Medulla oblongata (tissue), 1 donor: ENCODE data around the gene ELMO1.

Experiments used
- DNase-seq: peaks from one replicate; pipeline ENCODE4 v3.0.0-alpha.2; 2015; ENCODE audit errors: extremely low spot score

Gene ELMO1

GRCh38 chr7:37128327-37129034 lies 320.2 kb downstream of the ELMO1 start:
- no peak for DNase-seq

- no peak for DNase-seq
Observed at GRCh38 chr7:37119296-37119860, 329.3 kb downstream of the ELMO1 start.

- DNase-seq: peak; percentile 48
Observed at GRCh38 chr7:37118004-37118403, 330.7 kb downstream of the ELMO1 start.

- no peak for DNase-seq
Observed at GRCh38 chr7:37117292-37117691, 331.4 kb downstream of the ELMO1 start.

GRCh38 chr7:37116093-37116701 lies 332.5 kb downstream of the ELMO1 start:
- DNase-seq: no peak

- DNase-seq: no peak
Observed at GRCh38 chr7:37113661-37114355, 334.9 kb downstream of the ELMO1 start.

GRCh38 chr7:37112876-37113275 lies 335.8 kb downstream of the ELMO1 start:
- DNase-seq: no peak

- no peak for DNase-seq
Observed at GRCh38 chr7:37112218-37112617, 336.4 kb downstream of the ELMO1 start.

- DNase-seq: no peak
Observed at GRCh38 chr7:37111459-37111858, 337.2 kb downstream of the ELMO1 start.

- no peak for DNase-seq
Observed at GRCh38 chr7:37110660-37111424, 337.8 kb downstream of the ELMO1 start.

- DNase-seq: no peak
Observed at GRCh38 chr7:37109843-37110242, 338.8 kb downstream of the ELMO1 start.

- DNase-seq: peak; percentile 41
Observed at GRCh38 chr7:37109016-37109683, 339.5 kb downstream of the ELMO1 start.

- DNase-seq: no peak
Observed at GRCh38 chr7:37108615-37109014, 340.0 kb downstream of the ELMO1 start.

GRCh38 chr7:37107047-37107750 lies 341.5 kb downstream of the ELMO1 start:
- DNase-seq: no peak

GRCh38 chr7:37105762-37106161 lies 342.9 kb downstream of the ELMO1 start:
- DNase-seq: no peak

GRCh38 chr7:37104822-37105518 lies 343.7 kb downstream of the ELMO1 start:
- DNase-seq: no peak

GRCh38 chr7:37102518-37103137 lies 346.0 kb downstream of the ELMO1 start:
- DNase-seq: no peak

GRCh38 chr7:37100735-37101331 lies 347.8 kb downstream of the ELMO1 start:
- DNase-seq: peak; percentile 54

- no peak for DNase-seq
Observed at GRCh38 chr7:37098762-37099161, 349.9 kb downstream of the ELMO1 start.
